ENCODE measurements around the gene FCHSD2.

GRCh38 chr11:73019996-73020395, 122.1 kb downstream of the FCHSD2 start:
- no peak for TF ChIP-seq CTCF (IDR thresholded peaks at IDR 0.05 in 2 of 3, conservative IDR thresholded peaks at IDR 0.05 in 1 of 3; ENCODE audit: insufficient read depth in 2 of 3, low read depth in 1 of 3, low read length in 3 of 3)
- no peak for TF ChIP-seq FOXJ3 (CRISPR knock-in tag; IDR thresholded peaks at IDR 0.05)
- no peak for TF ChIP-seq ZBTB12 (CRISPR knock-in tag; IDR thresholded peaks at IDR 0.05)
- no peak for TF ChIP-seq SPI1 (IDR thresholded peaks at IDR 0.05; ENCODE audit: borderline replicate concordance, low read depth, low read length)
- TF ChIP-seq BHLHE40 (IDR thresholded peaks at IDR 0.05; ENCODE audit: low read length): no peak
- no peak for TF ChIP-seq SNAPC5 (CRISPR knock-in tag; IDR thresholded peaks at IDR 0.05)
- no peak for TF ChIP-seq XRCC5 (IDR thresholded peaks at IDR 0.05; ENCODE audit: low read depth, low read length)
- no peak for TF ChIP-seq IRF9 (tag; IDR thresholded peaks at IDR 0.05)
- TF ChIP-seq E2F6 (IDR thresholded peaks at IDR 0.05; ENCODE audit: borderline replicate concordance in 1 of 2, extremely low read depth in 1 of 2, insufficient read depth in 1 of 2, insufficient read length in 1 of 2, low read depth in 1 of 2, low read length in 1 of 2, poor library complexity in 1 of 2, severe bottlenecking in 1 of 2): no peak
- TF ChIP-seq ELF4 (CRISPR knock-in tag; IDR thresholded peaks at IDR 0.05): no peak
- no peak for TF ChIP-seq TAF1 (IDR thresholded peaks at IDR 0.05; ENCODE audit: control insufficient read depth, extremely low read depth, insufficient read depth, low read length, severe bottlenecking)
- TF ChIP-seq ATF4 (CRISPR knock-in tag; IDR thresholded peaks at IDR 0.05): no peak

Measured in K562 (cell line).